CD14-positive monocyte (primary cell): Measurements from ENCODE around the gene TRRAP. TPM values are rescaled to one million over a fixed set of nuclear protein-coding genes. Genes with fewer than 3 reads are reported as not detected.

Experiments used
- DNase-seq, 3 donors: peaks; one replicate each; pipeline ENCODE4 v3.0.0-alpha.2; 2011 to 2022
- H2AFZ ChIP-seq: 2 replicates; pipeline ENCODE4 v1.6.0; 2012; ENCODE audit warnings: mild to moderate bottlenecking, low read depth, low read length, inconsistent platforms; ENCODE audit not compliant: insufficient read depth, poor library complexity, severe bottlenecking
- H3K27ac ChIP-seq, 2 donors: 1 replicate in 1 of 2; 2 replicates in 1 of 2; pipeline ENCODE4 v1.5.1; 2012 to 2013; ENCODE audit warnings: low read length in 2 of 2, control low read depth in 1 of 2, inconsistent platforms in 1 of 2, low read depth in 1 of 2, mild to moderate bottlenecking in 1 of 2
- H3K27me3 ChIP-seq, 2 donors: one replicate each; pipeline versions ENCODE4 v1.6.0 to v1.6.1; 2011 to 2013; ENCODE audit warnings: low read length in 2 of 2; ENCODE audit not compliant: control insufficient read depth in 2 of 2, insufficient read depth in 2 of 2
- H3K36me3 ChIP-seq, 2 donors: replicated peaks in 1 of 2; 1 replicate in 1 of 2; 2 replicates in 1 of 2; pipeline versions ENCODE4 v1.5.1 to v1.6.1; 2012 to 2013; ENCODE audit warnings: low read length in 2 of 2, control low read depth in 1 of 2, inconsistent platforms in 1 of 2, mild to moderate bottlenecking in 1 of 2; ENCODE audit not compliant: insufficient read depth in 2 of 2, control insufficient read depth in 1 of 2
- H3K4me1 ChIP-seq, 2 donors: 1 replicate in 1 of 2; 2 replicates in 1 of 2; pipeline versions ENCODE4 v1.5.1 to v1.6.1; 2012 to 2013; ENCODE audit warnings: low read length in 2 of 2, control low read depth in 1 of 2, inconsistent platforms in 1 of 2, mild to moderate bottlenecking in 1 of 2, moderate library complexity in 1 of 2; ENCODE audit not compliant: insufficient read depth in 2 of 2, control insufficient read depth in 1 of 2
- H3K4me2 ChIP-seq: replicated peaks from 2 replicates; pipeline ENCODE3; 2012; ENCODE audit warnings: low read length, moderate library complexity, mild to moderate bottlenecking; ENCODE audit not compliant: poor library complexity, severe bottlenecking; ENCODE audit errors: extremely low read depth
- H3K4me3 ChIP-seq, 3 experiments: fragments of 200-600 bp in 1 of 3; sonication (generic) in 1 of 3; replicated peaks in 1 of 3; 1 replicate in 2 of 3; 2 replicates in 1 of 3; pipeline ENCODE4 v1.5.1; 2011 to 2013; ENCODE audit warnings: low read length in 3 of 3, mild to moderate bottlenecking in 3 of 3, control low read depth in 2 of 3, low read depth in 2 of 3, inconsistent platforms in 1 of 3, moderate library complexity in 1 of 3
- H3K79me2 ChIP-seq: 2 replicates; pipeline ENCODE4 v1.6.0; 2012; ENCODE audit warnings: mild to moderate bottlenecking, control low read depth, inconsistent platforms, low read length, moderate library complexity; ENCODE audit not compliant: insufficient read depth
- H3K9ac ChIP-seq: 2 replicates; pipeline ENCODE4 v1.6.0; 2017; ENCODE audit warnings: low read length, mild to moderate bottlenecking; ENCODE audit not compliant: insufficient read depth, poor library complexity, severe bottlenecking
- H3K9me3 ChIP-seq, 2 donors: replicated peaks in 1 of 2; 1 replicate in 1 of 2; 2 replicates in 1 of 2; pipeline versions ENCODE4 v1.5.1 to v1.6.1; 2012 to 2013; ENCODE audit warnings: low read length in 2 of 2, control low read depth in 1 of 2; ENCODE audit not compliant: control insufficient read depth in 1 of 2, insufficient read depth in 1 of 2
- H4K20me1 ChIP-seq: 2 replicates; pipeline ENCODE4 v1.6.0; 2012; ENCODE audit warnings: mild to moderate bottlenecking, low read length, control low read depth, moderate library complexity; ENCODE audit not compliant: insufficient read depth
- H3K27ac Mint-ChIP-seq, 7 donors: one replicate each; pipeline ENCODE4 v1.8.0; 2020; ENCODE audit warnings: mild to moderate bottlenecking in 7 of 7, mixed read lengths in 7 of 7, moderate library complexity in 6 of 7, inconsistent platforms in 2 of 7
- H3K27me3 Mint-ChIP-seq, 3 donors: one replicate each; pipeline ENCODE4 v1.8.0; 2021 to 2022; ENCODE audit warnings: low read depth in 3 of 3, mild to moderate bottlenecking in 3 of 3, mixed read lengths in 3 of 3, moderate library complexity in 3 of 3, inconsistent platforms in 1 of 3
- H3K36me3 Mint-ChIP-seq, 2 donors: one replicate each; pipeline ENCODE4 v1.8.0; 2020; ENCODE audit warnings: mixed read lengths in 2 of 2, inconsistent platforms in 1 of 2, mild to moderate bottlenecking in 1 of 2
- H3K4me1 Mint-ChIP-seq: one replicate; pipeline ENCODE4 v1.8.0; 2020; ENCODE audit warnings: mild to moderate bottlenecking, mixed read lengths
- H3K4me3 Mint-ChIP-seq, 2 donors: one replicate each; pipeline ENCODE4 v1.8.0; 2020; ENCODE audit warnings: mild to moderate bottlenecking in 2 of 2, mixed read lengths in 2 of 2, moderate library complexity in 1 of 2
- H3K9me3 Mint-ChIP-seq, 7 donors: one replicate each; pipeline ENCODE4 v1.8.0; 2020 to 2022; ENCODE audit warnings: mixed read lengths in 7 of 7, mild to moderate bottlenecking in 6 of 7, moderate library complexity in 6 of 7, inconsistent platforms in 2 of 7
- CTCF ChIP-seq: fragments of 200-600 bp; IDR thresholded peaks from one replicate; pipeline ENCODE4 v1.8.0; 2022; ENCODE audit warnings: antibody characterized with exemption, mild to moderate bottlenecking
- WGBS: methylation state at CpG from one replicate; pipeline ENCODE4 v1.1.5; 2013; ENCODE audit warnings: missing lambda C conversion rate; ENCODE audit not compliant: insufficient coverage; 5-methylcytosine and 5-hydroxymethylcytosine counted together
- intact Hi-C, 2 donors: fragments of 100-400 bp; cut with micrococcal nuclease; formaldehyde crosslinking; loops; one replicate each; pipeline versions ENCODE4 v1.15.0 to v1.15.1; 2023
- polyA plus RNA-seq, 3 donors: library from polyadenylated mRNA; depleted of rRNA in 1 of 3; unstranded in 2 of 3; stranded (reverse) in 1 of 3; fragments of 300-500 nt in 2 of 3; fragments of >200 nt in 1 of 3; fragmentation: Illumina TruSeq in 2 of 3; gene quantifications; 1 replicate in 2 of 3; 2 replicates in 1 of 3; pipeline ENCODE4 v1.2.3, GENCODE V29; 2012 to 2021

TRRAP gene
- polyA plus RNA-seq, 3 donors = 0.67 to 12.2 (median 1.2) TPM

GRCh38 chr7:99032928-99033327 lies 154.6 kb downstream of the TRRAP start:
- Mint-ChIP-seq H3K4me1 (peaks cover 5% of the 10 kb centered on the region), H3K9me3 (peaks cover 0 to 4% (median 0%) of the 10 kb centered on the region in 7 donors), H3K4me3 (no peak overlapping the region), H3K36me3 (peaks cover 88 to 100% of the 10 kb centered on the region in 2 donors), H3K27me3 (peaks cover 0 to under 1% (median 0%) of the 10 kb centered on the region in 3 donors), H3K27ac (peak overlapping the region in 1 of 7 donors; percentile 52)
- H3K27me3 ChIP-seq = no peaks in the 10 kb centered on the region
- no peak overlapping the region for H3K27ac ChIP-seq
- no peak for DNase-seq
- H3K4me2 ChIP-seq = no peak overlapping the region
- H3K36me3 ChIP-seq = peaks cover 93 to 100% of the 10 kb centered on the region in 2 donors
- H2AFZ ChIP-seq = no peak overlapping the region
- 98% methylated on average over 11 of the region's 15 CpGs for WGBS
- H3K4me1 ChIP-seq = no peaks in the 10 kb centered on the region
- no peaks in the 10 kb centered on the region for H3K9me3 ChIP-seq
- intact Hi-C loops = no loop called here
- H3K79me2 ChIP-seq = no peaks in the 10 kb centered on the region
- H3K9ac ChIP-seq = no peak overlapping the region
- H3K4me3 ChIP-seq = no peak overlapping the region
- no peak for TF ChIP-seq CTCF
- peaks cover 9% of the 10 kb centered on the region for H4K20me1 ChIP-seq

GRCh38 chr7:99033765-99034164 lies 155.4 kb downstream of the TRRAP start:
- 100% methylated on average over 4 of the region's 4 CpGs for WGBS
- Histone ChIP-seq H3K27me3 (no peaks in the 10 kb centered on the region), H3K4me2 (no peak overlapping the region), H3K4me3 (no peak overlapping the region), H3K9ac (no peak overlapping the region), H3K9me3 (no peaks in the 10 kb centered on the region), H3K4me1 (no peaks in the 10 kb centered on the region), H2AFZ (no peak overlapping the region), H4K20me1 (peaks cover 4% of the 10 kb centered on the region), H3K79me2 (no peaks in the 10 kb centered on the region), H3K36me3 (peaks cover 93 to 100% of the 10 kb centered on the region in 2 donors), H3K27ac (no peak overlapping the region)
- H3K27me3 Mint-ChIP-seq = peaks cover 0 to 2% (median 0%) of the 10 kb centered on the region in 3 donors
- TF ChIP-seq CTCF = no peak
- no peak for DNase-seq
- H3K4me1 Mint-ChIP-seq = peaks cover 4% of the 10 kb centered on the region
- H3K36me3 Mint-ChIP-seq = peaks cover 87 to 99% of the 10 kb centered on the region in 2 donors
- no peak overlapping the region for H3K4me3 Mint-ChIP-seq
- H3K9me3 Mint-ChIP-seq = peaks cover 0 to 3% (median 0%) of the 10 kb centered on the region in 7 donors
- H3K27ac Mint-ChIP-seq = peak overlapping the region in 2 of 7 donors; percentile 27 to 54
- intact Hi-C loops = no loop called here
